Activated T-helper 1 cell treated with anti-CD3 and anti-CD28 coated beads, Interleukin-12 subunit alpha, Interleukin-12 subunit beta, Interleukin-2, Interleukin-4 antibody, amounts not matched to agents 30 ng/mL and 10 ng/mL and 1 ng/mL, durations not matched to agents 14 hours and 24 hours and 36 hours (primary cell): ENCODE results near the gene MYOC. TPM values are rescaled to one million over a fixed set of nuclear protein-coding genes. Genes with fewer than 3 reads are reported as not detected.
A peak's percentile ranks its signal among the peaks of the same experiment; 100 is the strongest.

Experiments
- DNase-seq: peaks from one replicate; pipeline ENCODE4 v3.0.0; 2021; ENCODE audit warnings: low spot score
- H3K27ac Mint-ChIP-seq: one replicate; pipeline ENCODE4 v1.8.0; 2021; ENCODE audit warnings: mild to moderate bottlenecking, mixed read lengths
- H3K27me3 Mint-ChIP-seq: one replicate; pipeline ENCODE4 v1.8.0; 2022; ENCODE audit warnings: mild to moderate bottlenecking, moderate library complexity, mixed read lengths; ENCODE audit not compliant: insufficient read depth
- H3K36me3 Mint-ChIP-seq: one replicate; pipeline ENCODE4 v1.8.0; 2021; ENCODE audit warnings: low read depth, mixed read lengths
- H3K4me1 Mint-ChIP-seq: one replicate; pipeline ENCODE4 v1.8.0; 2021; ENCODE audit warnings: low read depth, mixed read lengths
- H3K4me3 Mint-ChIP-seq: one replicate; pipeline ENCODE4 v1.8.0; 2021; ENCODE audit warnings: mild to moderate bottlenecking, moderate library complexity, mixed read lengths
- H3K9me3 Mint-ChIP-seq: one replicate; pipeline ENCODE4 v1.8.0; 2021; ENCODE audit warnings: mixed read lengths
- intact Hi-C: fragments of 100-400 bp; cut with micrococcal nuclease; formaldehyde crosslinking; loops from one replicate; pipeline ENCODE4 v1.15.1; 2024
- total RNA-seq: library from RNA; stranded (reverse); gene quantifications from 2 replicates; pipeline ENCODE4 v1.2.3, GENCODE V29; 2022

The MYOC gene
- total RNA-seq, 1 donor from 2014 or later, result not detected

DNA sequence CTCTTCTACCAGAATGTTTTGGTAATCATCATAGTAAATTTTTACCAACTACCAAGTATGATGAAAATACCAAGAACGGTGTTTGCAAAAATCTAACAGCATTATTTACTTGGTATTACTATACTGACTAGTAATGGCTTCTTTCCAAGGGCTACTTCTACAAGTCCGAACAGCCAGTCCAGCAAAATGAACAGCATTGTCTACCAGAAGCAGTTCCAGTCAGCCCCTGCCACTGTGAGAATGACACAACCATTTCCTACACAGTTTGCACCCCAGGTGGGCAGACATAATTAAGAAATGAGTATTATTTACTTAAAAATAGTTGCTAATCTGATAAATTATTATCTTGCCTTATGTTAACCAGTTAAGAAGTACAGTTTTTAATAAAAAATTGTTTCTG lies 64.3 kb downstream of the MYOC start:
- Mint-ChIP-seq H3K27ac (no peak overlapping the region), H3K36me3 (peaks cover 57% of the 10 kb centered on the region)
- intact Hi-C loops, result loop anchor here (2.0 kb wide), 1 partner anchor 17 kb away; no protein-coding TSS in a partner anchor

GRCh38 chr1:171585715-171586114 lies 66.8 kb downstream of the MYOC start:
- no peak for DNase-seq
- intact Hi-C loops, result no loop called here
- H3K9me3 Mint-ChIP-seq, result no peaks in the 10 kb centered on the region
- H3K4me1 Mint-ChIP-seq, result peaks cover 45% of the 10 kb centered on the region
- peaks cover 50% of the 10 kb centered on the region for H3K36me3 Mint-ChIP-seq
- peak overlapping the region; percentile 77 for H3K27ac Mint-ChIP-seq
- no peaks in the 10 kb centered on the region for H3K27me3 Mint-ChIP-seq
- no peak overlapping the region for H3K4me3 Mint-ChIP-seq

More for the DNA sequence above, 64.3 kb downstream of the MYOC start:
- Mint-ChIP-seq H3K27me3 (no peaks in the 10 kb centered on the region), H3K4me1 (peaks cover 34% of the 10 kb centered on the region), H3K9me3 (no peaks in the 10 kb centered on the region), H3K4me3 (no peak overlapping the region)
- no peak for DNase-seq

Other genes with a start within 250 kb of the MYOC start
- gene PRRC2C, start 167.2 kb downstream of the MYOC start, total RNA-seq, result 291 and 295 TPM in 2 replicates
- 0.08 and 0.10 TPM in 2 replicates for gene MYOCOS, start 30.4 kb downstream of the MYOC start, total RNA-seq
- gene VAMP4, start 89.4 kb upstream of the MYOC start, total RNA-seq, result 8.8 and 10.4 TPM in 2 replicates
- 55.6 and 56.5 TPM in 2 replicates for gene METTL13, start 129.0 kb upstream of the MYOC start, total RNA-seq
- 0.62 and 0.64 TPM in 2 replicates for gene DNM3, start 188.8 kb upstream of the MYOC start, total RNA-seq